Fibroblast of the conjunctiva (primary cell): ENCODE measurements around the gene CNST.
"Not testable (repeated sequence)": the region's sequence is repeated elsewhere in the genome, so short reads cannot be mapped to it uniquely, and the experiment has no call there.

Source experiments
- DNase-seq: peaks from one replicate; pipeline ENCODE4 v3.0.0-alpha.2; 2010; ENCODE audit warnings: low read depth

Gene CNST

DNA sequence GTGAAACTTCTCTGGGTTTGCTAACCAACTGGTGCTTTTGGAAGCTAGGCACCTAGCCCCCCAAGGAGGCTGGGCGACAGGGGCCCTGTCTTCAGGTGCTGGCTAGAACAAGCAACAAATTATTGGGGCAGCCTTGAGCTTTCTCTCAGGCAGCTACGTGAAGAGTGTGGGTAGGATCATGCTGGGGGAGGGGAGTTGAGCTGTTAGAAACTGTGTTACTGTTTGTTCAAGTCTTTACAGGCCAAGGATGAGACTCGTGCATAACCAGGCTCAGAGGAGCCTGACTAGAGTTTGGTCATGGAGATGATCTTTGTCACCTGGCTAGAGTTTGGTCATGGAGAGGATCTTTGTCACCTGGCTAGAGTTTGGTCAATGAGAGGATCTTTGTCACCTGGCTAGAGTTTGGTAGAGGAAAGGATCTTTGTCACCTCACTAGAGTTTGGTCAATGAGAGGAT is 145.3 kb downstream of the CNST start:
- DNase-seq, result no peak

GRCh38 chr1:246712428-246712827 is 146.2 kb downstream of the CNST start:
- DNase-seq, result not testable (repeated sequence)
